Caco-2 (cell line): ENCODE measurements around the gene GRK5. TPM values are rescaled to one million over a fixed set of nuclear protein-coding genes. Genes with fewer than 3 reads are reported as not detected.
A peak's percentile ranks its signal among the peaks of the same experiment; 100 is the strongest.

Experiments used
- BruUV-seq: library from RNA; stranded (reverse); fragments of 400-500 nt; replicated peaks from 2 replicates; lab custom pipeline; 2021; lab: Mats Ljungman, UMichigan
- CTCF ChIA-PET: fragments of 300-600 bp; sonication (Branson Sonifier 250); formaldehyde crosslinking; loops from one replicate; lab custom pipeline; 2022; ENCODE audit warnings: antibody characterized with exemption; lab: Charles Lee
- POLR2A ChIA-PET: fragments of 300-600 bp; sonication (Branson Sonifier 250); formaldehyde crosslinking; loops from one replicate; lab custom pipeline; 2022; ENCODE audit warnings: antibody characterized with exemption; lab: Charles Lee
- DNase-seq, 2 experiments: peaks; one replicate each; pipeline versions ENCODE4 v3.0.0 to v3.0.0-alpha.2; 2020 to 2022
- H3K27me3 ChIP-seq: replicated peaks from 2 replicates; pipeline ENCODE4 v1.6.0; 2011; ENCODE audit warnings: low read length; ENCODE audit not compliant: control insufficient read depth, insufficient read depth
- H3K36me3 ChIP-seq: 2 replicates; pipeline ENCODE4 v1.5.1; 2011; ENCODE audit warnings: low read length; ENCODE audit not compliant: control insufficient read depth, insufficient read depth
- H3K4me1 ChIP-seq: fragments of 250-450 bp; sonication (Bioruptor Pico); 2 replicates; pipeline ENCODE4 v1.5.1; 2020; ENCODE audit warnings: mild to moderate bottlenecking
- H3K4me3 ChIP-seq: 2 replicates; pipeline ENCODE4 v1.5.1; 2011; ENCODE audit warnings: low read depth, mild to moderate bottlenecking, control low read depth, low read length
- H3K9me3 ChIP-seq: fragments of 250-450 bp; sonication (Bioruptor Pico); 2 replicates; pipeline ENCODE4 v1.5.1; 2020; ENCODE audit warnings: mild to moderate bottlenecking, moderate library complexity
- H3K27ac Mint-ChIP-seq: one replicate; pipeline ENCODE4 v1.8.0; 2022; ENCODE audit warnings: mixed read lengths; ENCODE audit not compliant: unreplicated experiment
- H3K27me3 Mint-ChIP-seq: one replicate; pipeline ENCODE4 v1.8.0; 2022; ENCODE audit warnings: mixed read lengths; ENCODE audit not compliant: insufficient read depth, unreplicated experiment
- H3K36me3 Mint-ChIP-seq: one replicate; pipeline ENCODE4 v1.8.0; 2022; ENCODE audit warnings: mild to moderate bottlenecking, mixed read lengths; ENCODE audit not compliant: insufficient read depth, unreplicated experiment
- H3K4me1 Mint-ChIP-seq: one replicate; pipeline ENCODE4 v1.8.0; 2022; ENCODE audit warnings: low read depth, mixed read lengths; ENCODE audit not compliant: unreplicated experiment
- H3K4me3 Mint-ChIP-seq: one replicate; pipeline ENCODE4 v1.8.0; 2022; ENCODE audit warnings: mild to moderate bottlenecking, moderate library complexity, mixed read lengths; ENCODE audit not compliant: unreplicated experiment
- H3K9me3 Mint-ChIP-seq: one replicate; pipeline ENCODE4 v1.8.0; 2022; ENCODE audit warnings: mixed read lengths; ENCODE audit not compliant: unreplicated experiment
- intact Hi-C: fragments of 100-400 bp; cut with micrococcal nuclease; formaldehyde crosslinking; loops from one replicate; pipeline ENCODE4 v1.10.0; 2022; ENCODE audit not compliant: unreplicated experiment
- total RNA-seq: library from RNA; stranded (reverse); gene quantifications from 2 replicates; pipeline ENCODE4 v1.2.3, GENCODE V29; 2022
- TF ChIP-seq, protein P1 (sequence below), 2 experiments: fragments of 200-600 bp in 1 of 2; IDR thresholded peaks; 1 replicate in 1 of 2; 2 replicates in 1 of 2; pipeline versions ENCODE4 v1.5.1 to v1.8.0; 2011 to 2022; ENCODE audit warnings: antibody characterized with exemption in 1 of 2, control low read depth in 1 of 2, inconsistent platforms in 1 of 2, low read depth in 1 of 2, low read length in 1 of 2, mild to moderate bottlenecking in 1 of 2, moderate library complexity in 1 of 2; ENCODE audit not compliant: insufficient read depth in 1 of 2, severe bottlenecking in 1 of 2, unreplicated experiment in 1 of 2

Gene GRK5
- total RNA-seq, 1 experiment from 2014 or later, result 7.7 TPM

DNA sequence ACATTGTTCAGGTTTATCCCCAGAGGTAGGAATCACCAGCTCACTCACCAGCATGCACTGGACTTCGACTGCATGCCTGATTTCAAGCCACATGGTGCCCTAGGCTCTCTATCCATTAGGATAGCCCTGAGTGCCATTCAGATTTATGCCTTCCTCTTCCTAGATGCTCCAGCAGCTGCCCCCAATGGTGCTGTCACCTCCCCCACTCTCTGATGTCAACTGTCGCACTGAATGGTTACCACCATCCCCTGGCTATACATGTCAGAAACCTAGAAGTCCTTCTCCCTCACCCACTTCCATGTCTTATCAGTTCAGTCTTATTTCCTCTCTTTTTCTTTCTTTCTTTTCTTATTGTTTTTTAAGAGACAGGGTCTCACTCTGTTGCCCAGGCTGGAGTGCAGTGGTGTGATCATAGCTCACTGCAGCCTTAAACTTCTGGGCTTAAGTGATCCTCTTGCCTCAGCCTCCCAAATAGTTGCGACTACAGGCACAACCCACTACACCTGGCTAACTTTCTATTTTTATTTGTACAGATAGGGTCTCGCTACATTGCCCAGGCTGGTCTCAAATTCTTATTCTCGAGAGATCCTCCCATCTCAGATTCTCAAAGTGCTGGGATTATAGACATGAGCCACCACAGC is 44.8 kb upstream of the GRK5 start:
- BruUV-seq, result no TSS peak
- Histone ChIP-seq H3K27me3 (no peaks in the 10 kb centered on the region), H3K9me3 (no peaks in the 10 kb centered on the region), H3K4me1 (peaks cover 6% of the 10 kb centered on the region; the same call in 1 of the 2 replicates), H3K4me3 (no peak overlapping the region), H3K36me3 (peaks cover 1% of the 10 kb centered on the region; the same call in 1 of the 2 replicates)
- H3K4me3 Mint-ChIP-seq, result no peak overlapping the region
- H3K9me3 Mint-ChIP-seq, result no peaks in the 10 kb centered on the region
- TF ChIP-seq, protein P1, sequence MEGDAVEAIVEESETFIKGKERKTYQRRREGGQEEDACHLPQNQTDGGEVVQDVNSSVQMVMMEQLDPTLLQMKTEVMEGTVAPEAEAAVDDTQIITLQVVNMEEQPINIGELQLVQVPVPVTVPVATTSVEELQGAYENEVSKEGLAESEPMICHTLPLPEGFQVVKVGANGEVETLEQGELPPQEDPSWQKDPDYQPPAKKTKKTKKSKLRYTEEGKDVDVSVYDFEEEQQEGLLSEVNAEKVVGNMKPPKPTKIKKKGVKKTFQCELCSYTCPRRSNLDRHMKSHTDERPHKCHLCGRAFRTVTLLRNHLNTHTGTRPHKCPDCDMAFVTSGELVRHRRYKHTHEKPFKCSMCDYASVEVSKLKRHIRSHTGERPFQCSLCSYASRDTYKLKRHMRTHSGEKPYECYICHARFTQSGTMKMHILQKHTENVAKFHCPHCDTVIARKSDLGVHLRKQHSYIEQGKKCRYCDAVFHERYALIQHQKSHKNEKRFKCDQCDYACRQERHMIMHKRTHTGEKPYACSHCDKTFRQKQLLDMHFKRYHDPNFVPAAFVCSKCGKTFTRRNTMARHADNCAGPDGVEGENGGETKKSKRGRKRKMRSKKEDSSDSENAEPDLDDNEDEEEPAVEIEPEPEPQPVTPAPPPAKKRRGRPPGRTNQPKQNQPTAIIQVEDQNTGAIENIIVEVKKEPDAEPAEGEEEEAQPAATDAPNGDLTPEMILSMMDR (IDR thresholded peaks at IDR 0.05; ENCODE audit: insufficient read depth in 1 of 2, low read depth in 1 of 2, low read length in 1 of 2, severe bottlenecking in 1 of 2, unreplicated experiment in 1 of 2), result no peak
- H3K4me1 Mint-ChIP-seq, result no peaks in the 10 kb centered on the region
- no peaks in the 10 kb centered on the region for H3K27me3 Mint-ChIP-seq
- no peak overlapping the region for H3K27ac Mint-ChIP-seq
- no peak for DNase-seq
- ChIA-PET CTCF (no interaction called here), POLR2A (no interaction called here)
- intact Hi-C loops, result no loop called here
- peaks cover 43% of the 10 kb centered on the region for H3K36me3 Mint-ChIP-seq

DNA sequence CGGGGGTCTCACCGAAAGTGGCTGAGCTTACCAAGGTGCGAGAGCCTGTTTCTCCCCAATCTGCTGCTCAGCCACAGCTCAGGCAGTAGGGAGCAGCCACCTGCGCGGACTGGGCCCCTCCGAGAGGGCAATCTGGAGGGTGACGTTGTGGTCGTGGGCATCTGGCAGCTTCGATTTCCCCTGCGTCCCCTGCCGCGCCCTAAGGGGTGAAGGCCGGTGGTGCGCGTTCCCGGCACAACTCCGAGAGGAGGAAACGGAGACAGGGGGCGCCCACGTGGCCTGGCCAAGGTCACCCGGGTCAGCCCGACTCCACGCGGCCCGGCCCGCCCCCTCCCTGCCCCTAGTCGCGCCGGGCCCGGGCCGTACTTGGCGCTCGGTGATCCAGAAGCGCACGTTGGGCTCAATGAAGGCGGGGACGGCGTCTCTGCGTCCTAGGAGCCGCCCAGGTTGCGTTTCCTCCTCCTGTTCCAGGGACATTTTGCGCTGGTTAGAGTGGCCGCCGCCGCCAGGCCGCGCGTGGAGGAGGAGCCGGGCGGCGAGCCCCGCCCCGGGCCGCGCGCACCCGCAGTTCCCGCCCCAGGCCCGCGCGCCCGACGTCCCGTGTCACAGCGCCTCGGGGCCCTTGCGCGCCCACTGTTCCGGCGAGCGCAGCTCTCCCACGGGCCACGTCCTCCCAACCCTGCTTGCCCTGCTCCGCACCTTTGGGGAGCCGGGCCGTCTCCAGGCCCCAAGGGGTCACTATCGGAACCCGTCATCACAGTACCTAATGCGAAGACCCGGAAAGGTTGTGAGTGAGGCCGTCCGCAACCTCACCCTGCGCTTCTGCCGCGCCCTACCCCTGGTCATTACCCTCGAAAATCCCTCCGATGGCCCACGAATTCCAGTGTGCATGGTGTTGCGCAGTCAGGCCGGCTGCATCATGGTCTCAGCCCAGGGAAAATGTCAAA is 41.9 kb upstream of the GRK5 start, which contains the start of gene SFXN4:
Gene SFXN4 (minus strand): TSS at position 544 of the 947 bp plus-strand sequence. CDS start 67 bp downstream, at position 477.
- Mint-ChIP-seq H3K9me3 (no peaks in the 10 kb centered on the region), H3K27me3 (no peaks in the 10 kb centered on the region), H3K27ac (peak within 1 kb of the TSS; percentile 95), H3K4me3 (peak within 1 kb of the TSS; percentile 87), H3K4me1 (no peaks in the 10 kb centered on the region), H3K36me3 (peaks cover 36% of the 10 kb centered on the region)
- CTCF ChIA-PET, result interaction anchor here (0.5 kb wide), 1 partner anchor 137 kb away, joined by 4 read pairs; no protein-coding TSS in a partner anchor
- Histone ChIP-seq H3K9me3 (no peaks in the 10 kb centered on the region), H3K4me1 (peaks cover 6% of the 10 kb centered on the region; the same call in 1 of the 2 replicates), H3K27me3 (no peaks in the 10 kb centered on the region), H3K4me3 (peak within 1 kb of the TSS; percentile 93), H3K36me3 (no peaks in the 10 kb centered on the region; the same call in 1 of the 2 replicates)
- peak; percentile 85 to 87 for DNase-seq
- POLR2A ChIA-PET, result interaction anchor here (1.1 kb wide), 1 partner anchor 15 kb away, joined by 3 read pairs; no protein-coding TSS in a partner anchor
- TF ChIP-seq, protein P1 (IDR thresholded peaks at IDR 0.05; ENCODE audit: insufficient read depth in 1 of 2, low read depth in 1 of 2, low read length in 1 of 2, severe bottlenecking in 1 of 2, unreplicated experiment in 1 of 2), result no peak
- BruUV-seq, result no TSS peak
- intact Hi-C loops, result loop anchor here (2.0 kb wide), 1 partner anchor 13 kb away; the partner anchor contains the start of gene PRDX3

DNA sequence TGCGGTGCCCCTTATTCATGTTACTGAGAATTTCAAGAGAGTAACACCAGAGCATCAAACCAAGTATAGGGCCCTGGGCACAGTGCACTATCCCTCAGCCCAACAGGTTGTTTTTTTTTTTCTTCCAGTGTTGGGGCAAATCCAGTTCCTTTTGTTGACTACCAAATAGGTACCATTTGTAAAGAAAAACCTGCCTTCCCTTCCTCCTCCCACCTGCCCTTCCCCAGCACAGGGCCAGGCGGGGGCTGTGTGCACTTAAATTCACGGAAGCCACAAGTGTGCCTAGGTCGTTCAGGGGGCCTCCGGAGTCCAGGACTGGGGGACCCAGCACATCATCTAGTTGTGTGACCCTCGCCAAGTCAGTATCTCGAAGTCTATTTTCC is 41.3 kb upstream of the GRK5 start:
- intact Hi-C loops, result no loop called here
- TSS peak; percentile 79 for BruUV-seq
- DNase-seq, result no peak
- H3K4me1 Mint-ChIP-seq, result no peaks in the 10 kb centered on the region
- Histone ChIP-seq H3K4me3 (peak overlapping the region; percentile 93), H3K9me3 (no peaks in the 10 kb centered on the region), H3K27me3 (no peaks in the 10 kb centered on the region), H3K4me1 (peaks cover 6% of the 10 kb centered on the region; the same call in 1 of the 2 replicates), H3K36me3 (no peaks in the 10 kb centered on the region; the same call in 1 of the 2 replicates)
- H3K27ac Mint-ChIP-seq, result peak overlapping the region; percentile 95
- H3K4me3 Mint-ChIP-seq, result peak overlapping the region; percentile 87
- ChIA-PET CTCF (no interaction called here), POLR2A (no interaction called here)
- no peaks in the 10 kb centered on the region for H3K9me3 Mint-ChIP-seq
- H3K27me3 Mint-ChIP-seq, result no peaks in the 10 kb centered on the region
- TF ChIP-seq, protein P1 (IDR thresholded peaks at IDR 0.05; ENCODE audit: insufficient read depth in 1 of 2, low read depth in 1 of 2, low read length in 1 of 2, severe bottlenecking in 1 of 2, unreplicated experiment in 1 of 2), result no peak
- H3K36me3 Mint-ChIP-seq, result peaks cover 37% of the 10 kb centered on the region
